HTR-8/SVneo (cell line): ENCODE data around the gene INTS1.
A peak's percentile ranks its signal among the peaks of the same experiment; 100 is the strongest.

Experiments
- DNase-seq: peaks from one replicate; pipeline ENCODE4 v3.0.0; 2011; ENCODE audit warnings: low spot score, mixed read lengths; ENCODE audit not compliant: insufficient read length
- FAIRE-seq: peaks from 2 replicates; lab custom pipeline; 2011; peaks lifted over from hg19 to GRCh38; lab: Jason Lieb, UNC

The INTS1 gene

GRCh38 chr7:1542841-1543747 lies 38.9 kb upstream of the INTS1 start:
- no peak for FAIRE-seq

GRCh38 chr7:1542329-1542728 lies 38.1 kb upstream of the INTS1 start:
- FAIRE-seq (no peak), DNase-seq (no peak)

More at GRCh38 chr7:1542841-1543747, 38.9 kb upstream of the INTS1 start:
- DNase-seq = no peak

GRCh38 chr7:1541431-1542162 lies 37.4 kb upstream of the INTS1 start:
- DNase-seq (no peak), FAIRE-seq (no peak)

- DNase-seq (no peak), FAIRE-seq (peak; percentile 76)
Observed at GRCh38 chr7:1540776-1541271, 36.6 kb upstream of the INTS1 start.

GRCh38 chr7:1539882-1540775 lies 35.9 kb upstream of the INTS1 start:
- FAIRE-seq (no peak), DNase-seq (no peak)

- DNase-seq (no peak), FAIRE-seq (no peak)
Observed at GRCh38 chr7:1539181-1539881, 35.1 kb upstream of the INTS1 start.

GRCh38 chr7:1538544-1539180 lies 34.5 kb upstream of the INTS1 start:
- FAIRE-seq = peak; percentile 31
- DNase-seq = no peak

GRCh38 chr7:1537535-1538412 lies 33.6 kb upstream of the INTS1 start:
- FAIRE-seq (no peak), DNase-seq (peak; percentile 99)

GRCh38 chr7:1536743-1537534 lies 32.8 kb upstream of the INTS1 start:
- DNase-seq (peak; percentile 100), FAIRE-seq (peak; percentile 98)

GRCh38 chr7:1536455-1536742 lies 32.2 kb upstream of the INTS1 start:
- DNase-seq (no peak), FAIRE-seq (no peak)

- peak; percentile 38 for FAIRE-seq
- DNase-seq = no peak
Observed at GRCh38 chr7:1535701-1536454, 31.7 kb upstream of the INTS1 start.

- no peak for DNase-seq
- FAIRE-seq = no peak
Observed at GRCh38 chr7:1535100-1535458, 30.9 kb upstream of the INTS1 start.

- DNase-seq (no peak), FAIRE-seq (no peak)
Observed at GRCh38 chr7:1534330-1535099, 30.3 kb upstream of the INTS1 start.

GRCh38 chr7:1533547-1534329 lies 29.5 kb upstream of the INTS1 start:
- peak; percentile 99 for FAIRE-seq
- peak; percentile 92 for DNase-seq

- no peak for FAIRE-seq
Observed at GRCh38 chr7:1533255-1533546, 29.0 kb upstream of the INTS1 start.

More at GRCh38 chr7:1533255-1533546, 29.0 kb upstream of the INTS1 start:
- no peak for DNase-seq
